Measurements from ENCODE around the gene PPIL3.

PPIL3 gene

DNA sequence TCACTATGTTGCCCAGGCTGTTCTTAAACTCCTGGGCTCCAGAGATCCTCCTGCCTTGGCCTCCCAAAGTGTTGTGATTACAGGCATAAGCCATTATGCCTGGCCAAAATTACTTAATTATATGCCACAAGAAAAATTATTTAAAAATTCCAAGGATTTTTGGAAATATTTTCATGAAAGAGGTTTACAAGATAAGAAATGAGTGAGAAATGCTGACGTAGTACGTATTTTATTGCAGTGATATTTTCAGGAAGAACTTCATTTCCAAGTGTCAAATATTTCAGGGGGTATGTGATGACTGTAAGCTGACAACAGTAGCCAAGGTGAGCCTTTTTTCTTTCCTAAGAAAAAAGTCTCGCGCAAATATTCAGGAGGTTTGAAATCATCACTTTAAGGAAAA, 21.1 kb upstream of the PPIL3 start (continued):
- TF ChIP-seq ARNTL (CRISPR knock-in tag; IDR thresholded peaks at IDR 0.05; ENCODE audit: borderline replicate concordance, low read depth): no peak
- TF ChIP-seq, protein P1, sequence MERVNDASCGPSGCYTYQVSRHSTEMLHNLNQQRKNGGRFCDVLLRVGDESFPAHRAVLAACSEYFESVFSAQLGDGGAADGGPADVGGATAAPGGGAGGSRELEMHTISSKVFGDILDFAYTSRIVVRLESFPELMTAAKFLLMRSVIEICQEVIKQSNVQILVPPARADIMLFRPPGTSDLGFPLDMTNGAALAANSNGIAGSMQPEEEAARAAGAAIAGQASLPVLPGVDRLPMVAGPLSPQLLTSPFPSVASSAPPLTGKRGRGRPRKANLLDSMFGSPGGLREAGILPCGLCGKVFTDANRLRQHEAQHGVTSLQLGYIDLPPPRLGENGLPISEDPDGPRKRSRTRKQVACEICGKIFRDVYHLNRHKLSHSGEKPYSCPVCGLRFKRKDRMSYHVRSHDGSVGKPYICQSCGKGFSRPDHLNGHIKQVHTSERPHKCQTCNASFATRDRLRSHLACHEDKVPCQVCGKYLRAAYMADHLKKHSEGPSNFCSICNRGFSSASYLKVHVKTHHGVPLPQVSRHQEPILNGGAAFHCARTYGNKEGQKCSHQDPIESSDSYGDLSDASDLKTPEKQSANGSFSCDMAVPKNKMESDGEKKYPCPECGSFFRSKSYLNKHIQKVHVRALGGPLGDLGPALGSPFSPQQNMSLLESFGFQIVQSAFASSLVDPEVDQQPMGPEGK (CRISPR knock-in tag; IDR thresholded peaks at IDR 0.05; ENCODE audit: borderline replicate concordance): no peak
- TF ChIP-seq BACH2 (CRISPR knock-in tag; IDR thresholded peaks at IDR 0.05; ENCODE audit: borderline replicate concordance): no peak

DNA sequence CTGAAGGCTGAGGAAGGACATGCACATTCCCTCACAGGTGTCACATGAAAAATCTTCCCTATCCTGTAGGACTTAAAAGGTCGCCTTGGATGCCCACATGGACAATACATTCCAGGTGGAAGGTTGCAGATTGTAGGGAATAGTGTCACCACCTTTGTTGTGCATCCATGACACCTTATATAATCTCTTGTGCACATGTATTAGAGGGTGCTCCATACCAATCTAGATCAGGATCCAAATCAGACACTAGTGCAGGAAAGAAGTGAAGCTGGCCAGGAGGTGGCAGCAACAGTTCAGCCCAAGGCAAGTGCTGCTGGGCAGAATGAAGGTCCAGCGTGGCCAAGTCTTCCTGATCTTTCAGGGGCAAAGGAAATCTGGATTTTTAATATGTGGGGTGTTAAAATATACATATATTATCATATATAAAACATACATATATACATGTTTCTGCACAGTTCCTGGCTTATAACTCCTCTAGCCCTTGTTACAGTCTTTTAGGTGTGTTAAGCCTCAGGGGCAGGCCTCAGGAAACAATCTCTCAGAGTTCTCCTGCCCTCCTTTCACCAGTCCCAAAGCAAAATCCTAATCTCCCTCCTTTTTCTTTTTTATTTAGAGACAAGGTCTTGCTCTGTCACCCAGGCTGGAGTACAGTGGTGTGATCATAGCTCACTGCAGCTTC, 16.9 kb upstream of the PPIL3 start:
- no peak for TF ChIP-seq GLIS3 (CRISPR knock-in tag; IDR thresholded peaks at IDR 0.05)
- TF ChIP-seq RARB (CRISPR knock-in tag; IDR thresholded peaks at IDR 0.05): no peak
- TF ChIP-seq ZNF8 (CRISPR knock-in tag; IDR thresholded peaks at IDR 0.05): no peak
- no peak for TF ChIP-seq ZFP3 (CRISPR knock-in tag; IDR thresholded peaks at IDR 0.05)
- TF ChIP-seq, protein P2, sequence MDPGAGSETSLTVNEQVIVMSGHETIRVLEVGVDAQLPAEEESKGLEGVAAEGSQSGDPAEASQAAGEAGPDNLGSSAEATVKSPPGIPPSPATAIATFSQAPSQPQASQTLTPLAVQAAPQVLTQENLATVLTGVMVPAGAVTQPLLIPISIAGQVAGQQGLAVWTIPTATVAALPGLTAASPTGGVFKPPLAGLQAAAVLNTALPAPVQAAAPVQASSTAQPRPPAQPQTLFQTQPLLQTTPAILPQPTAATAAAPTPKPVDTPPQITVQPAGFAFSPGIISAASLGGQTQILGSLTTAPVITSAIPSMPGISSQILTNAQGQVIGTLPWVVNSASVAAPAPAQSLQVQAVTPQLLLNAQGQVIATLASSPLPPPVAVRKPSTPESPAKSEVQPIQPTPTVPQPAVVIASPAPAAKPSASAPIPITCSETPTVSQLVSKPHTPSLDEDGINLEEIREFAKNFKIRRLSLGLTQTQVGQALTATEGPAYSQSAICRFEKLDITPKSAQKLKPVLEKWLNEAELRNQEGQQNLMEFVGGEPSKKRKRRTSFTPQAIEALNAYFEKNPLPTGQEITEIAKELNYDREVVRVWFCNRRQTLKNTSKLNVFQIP (CRISPR knock-in tag; IDR thresholded peaks at IDR 0.05; ENCODE audit: borderline replicate concordance, low read depth): no peak
- no peak for TF ChIP-seq ARNTL (CRISPR knock-in tag; IDR thresholded peaks at IDR 0.05; ENCODE audit: borderline replicate concordance, low read depth)
- no peak for TF ChIP-seq ZFP30 (CRISPR knock-in tag; IDR thresholded peaks at IDR 0.05)
- TF ChIP-seq, protein P1 (CRISPR knock-in tag; IDR thresholded peaks at IDR 0.05; ENCODE audit: borderline replicate concordance): no peak
- TF ChIP-seq ESRRG (CRISPR knock-in tag; IDR thresholded peaks at IDR 0.05): no peak
- TF ChIP-seq ZNF70 (CRISPR knock-in tag; IDR thresholded peaks at IDR 0.05): no peak
- no peak for TF ChIP-seq BACH2 (CRISPR knock-in tag; IDR thresholded peaks at IDR 0.05; ENCODE audit: borderline replicate concordance)
- TF ChIP-seq, protein P3, sequence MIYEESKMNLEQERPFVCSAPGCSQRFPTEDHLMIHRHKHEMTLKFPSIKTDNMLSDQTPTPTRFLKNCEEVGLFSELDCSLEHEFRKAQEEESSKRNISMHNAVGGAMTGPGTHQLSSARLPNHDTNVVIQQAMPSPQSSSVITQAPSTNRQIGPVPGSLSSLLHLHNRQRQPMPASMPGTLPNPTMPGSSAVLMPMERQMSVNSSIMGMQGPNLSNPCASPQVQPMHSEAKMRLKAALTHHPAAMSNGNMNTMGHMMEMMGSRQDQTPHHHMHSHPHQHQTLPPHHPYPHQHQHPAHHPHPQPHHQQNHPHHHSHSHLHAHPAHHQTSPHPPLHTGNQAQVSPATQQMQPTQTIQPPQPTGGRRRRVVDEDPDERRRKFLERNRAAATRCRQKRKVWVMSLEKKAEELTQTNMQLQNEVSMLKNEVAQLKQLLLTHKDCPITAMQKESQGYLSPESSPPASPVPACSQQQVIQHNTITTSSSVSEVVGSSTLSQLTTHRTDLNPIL (CRISPR knock-in tag; IDR thresholded peaks at IDR 0.05; ENCODE audit: low read depth): no peak
- no peak for TF ChIP-seq TOX (CRISPR knock-in tag; IDR thresholded peaks at IDR 0.05; ENCODE audit: borderline replicate concordance)
- no peak for TF ChIP-seq OSR1 (CRISPR knock-in tag; IDR thresholded peaks at IDR 0.05)
- TF ChIP-seq PPARA (CRISPR knock-in tag; IDR thresholded peaks at IDR 0.05; ENCODE audit: borderline replicate concordance): no peak
- TF ChIP-seq CSDC2 (CRISPR knock-in tag; IDR thresholded peaks at IDR 0.05): no peak
- TF ChIP-seq, protein P4, sequence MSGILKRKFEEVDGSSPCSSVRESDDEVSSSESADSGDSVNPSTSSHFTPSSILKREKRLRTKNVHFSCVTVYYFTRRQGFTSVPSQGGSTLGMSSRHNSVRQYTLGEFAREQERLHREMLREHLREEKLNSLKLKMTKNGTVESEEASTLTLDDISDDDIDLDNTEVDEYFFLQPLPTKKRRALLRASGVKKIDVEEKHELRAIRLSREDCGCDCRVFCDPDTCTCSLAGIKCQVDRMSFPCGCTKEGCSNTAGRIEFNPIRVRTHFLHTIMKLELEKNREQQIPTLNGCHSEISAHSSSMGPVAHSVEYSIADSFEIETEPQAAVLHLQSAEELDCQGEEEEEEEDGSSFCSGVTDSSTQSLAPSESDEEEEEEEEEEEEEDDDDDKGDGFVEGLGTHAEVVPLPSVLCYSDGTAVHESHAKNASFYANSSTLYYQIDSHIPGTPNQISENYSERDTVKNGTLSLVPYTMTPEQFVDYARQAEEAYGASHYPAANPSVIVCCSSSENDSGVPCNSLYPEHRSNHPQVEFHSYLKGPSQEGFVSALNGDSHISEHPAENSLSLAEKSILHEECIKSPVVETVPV (CRISPR knock-in tag; IDR thresholded peaks at IDR 0.05): no peak

DNA sequence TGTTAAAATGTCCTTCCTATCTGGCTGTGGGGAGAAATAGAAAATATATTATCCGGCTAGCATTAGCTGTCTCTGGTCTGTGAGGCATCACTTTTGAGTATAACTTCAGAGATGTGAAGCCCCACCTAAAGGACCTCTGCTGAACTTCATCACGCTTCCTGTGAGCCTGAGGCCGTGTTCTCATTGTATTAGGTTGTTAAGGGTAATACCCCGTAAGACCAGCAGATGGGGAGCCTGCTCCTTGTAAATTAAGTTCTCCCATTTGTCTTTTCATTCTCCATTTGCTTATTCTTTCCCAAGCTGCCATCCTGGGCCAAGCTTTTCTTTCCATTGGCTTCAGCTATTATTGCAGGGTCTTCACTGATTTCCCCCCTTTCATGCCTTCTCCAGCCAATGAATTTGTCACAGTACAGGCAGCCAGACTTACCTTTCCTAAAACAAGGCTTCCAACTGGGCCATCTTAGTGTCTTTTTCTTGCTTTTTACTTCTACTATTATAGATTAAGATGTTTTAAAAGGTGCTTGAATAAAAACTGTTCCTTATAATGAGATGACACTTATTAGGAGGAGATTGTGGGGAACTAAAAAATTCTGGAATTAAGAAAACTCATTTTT, 12.7 kb upstream of the PPIL3 start:
- peak; percentile 97 for ATAC-seq
- TF ChIP-seq TOX (CRISPR knock-in tag; IDR thresholded peaks at IDR 0.05; ENCODE audit: borderline replicate concordance) (no peak), ZC3H10 (CRISPR knock-in tag; IDR thresholded peaks at IDR 0.05) (no peak), ZFP3 (CRISPR knock-in tag; IDR thresholded peaks at IDR 0.05) (no peak), ZNF8 (CRISPR knock-in tag; IDR thresholded peaks at IDR 0.05) (no peak), ISL1 (CRISPR knock-in tag; IDR thresholded peaks at IDR 0.05) (no peak), OSR1 (CRISPR knock-in tag; IDR thresholded peaks at IDR 0.05) (no peak), TCF4 (CRISPR knock-in tag; IDR thresholded peaks at IDR 0.05; ENCODE audit: borderline replicate concordance) (no peak), ZNF70 (CRISPR knock-in tag; IDR thresholded peaks at IDR 0.05) (no peak), ESRRG (CRISPR knock-in tag; IDR thresholded peaks at IDR 0.05) (no peak), PPARA (CRISPR knock-in tag; IDR thresholded peaks at IDR 0.05; ENCODE audit: borderline replicate concordance) (no peak), BACH2 (CRISPR knock-in tag; IDR thresholded peaks at IDR 0.05; ENCODE audit: borderline replicate concordance) (no peak)
- TF ChIP-seq, protein P5, sequence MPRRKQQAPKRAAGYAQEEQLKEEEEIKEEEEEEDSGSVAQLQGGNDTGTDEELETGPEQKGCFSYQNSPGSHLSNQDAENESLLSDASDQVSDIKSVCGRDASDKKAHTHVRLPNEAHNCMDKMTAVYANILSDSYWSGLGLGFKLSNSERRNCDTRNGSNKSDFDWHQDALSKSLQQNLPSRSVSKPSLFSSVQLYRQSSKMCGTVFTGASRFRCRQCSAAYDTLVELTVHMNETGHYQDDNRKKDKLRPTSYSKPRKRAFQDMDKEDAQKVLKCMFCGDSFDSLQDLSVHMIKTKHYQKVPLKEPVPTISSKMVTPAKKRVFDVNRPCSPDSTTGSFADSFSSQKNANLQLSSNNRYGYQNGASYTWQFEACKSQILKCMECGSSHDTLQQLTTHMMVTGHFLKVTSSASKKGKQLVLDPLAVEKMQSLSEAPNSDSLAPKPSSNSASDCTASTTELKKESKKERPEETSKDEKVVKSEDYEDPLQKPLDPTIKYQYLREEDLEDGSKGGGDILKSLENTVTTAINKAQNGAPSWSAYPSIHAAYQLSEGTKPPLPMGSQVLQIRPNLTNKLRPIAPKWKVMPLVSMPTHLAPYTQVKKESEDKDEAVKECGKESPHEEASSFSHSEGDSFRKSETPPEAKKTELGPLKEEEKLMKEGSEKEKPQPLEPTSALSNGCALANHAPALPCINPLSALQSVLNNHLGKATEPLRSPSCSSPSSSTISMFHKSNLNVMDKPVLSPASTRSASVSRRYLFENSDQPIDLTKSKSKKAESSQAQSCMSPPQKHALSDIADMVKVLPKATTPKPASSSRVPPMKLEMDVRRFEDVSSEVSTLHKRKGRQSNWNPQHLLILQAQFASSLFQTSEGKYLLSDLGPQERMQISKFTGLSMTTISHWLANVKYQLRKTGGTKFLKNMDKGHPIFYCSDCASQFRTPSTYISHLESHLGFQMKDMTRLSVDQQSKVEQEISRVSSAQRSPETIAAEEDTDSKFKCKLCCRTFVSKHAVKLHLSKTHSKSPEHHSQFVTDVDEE (CRISPR knock-in tag; IDR thresholded peaks at IDR 0.05): no peak
- TF ChIP-seq, protein P1 (CRISPR knock-in tag; IDR thresholded peaks at IDR 0.05; ENCODE audit: borderline replicate concordance): no peak
- TF ChIP-seq, protein P3 (CRISPR knock-in tag; IDR thresholded peaks at IDR 0.05; ENCODE audit: low read depth): no peak

More for the DNA sequence above, 16.9 kb upstream of the PPIL3 start:
- peak; percentile 89 for ATAC-seq

Data from SK-N-SH treated with all-trans-retinoic acid at 6 μM for 48 hours (cell line).